K562 (cell line): ENCODE results near the gene NEURL4. TPM values are rescaled to one million over a fixed set of nuclear protein-coding genes. Genes with fewer than 3 reads are reported as not detected.
A peak's percentile ranks its signal among the peaks of the same experiment; 100 is the strongest.

Experiments used
- C11orf30 ChIP-seq: fragments of 450-650 bp; IDR thresholded peaks from 2 replicates; pipeline ENCODE4 v1.6.1; 2016; ENCODE audit warnings: low read depth, mild to moderate bottlenecking
- CHD1 ChIP-seq: fragments of 200-600 bp; sonication (generic); IDR thresholded peaks from one replicate; pipeline ENCODE4 v1.6.1; 2012; ENCODE audit warnings: mild to moderate bottlenecking, moderate library complexity, low read length, inconsistent platforms
- HDAC6 ChIP-seq: IDR thresholded peaks from 2 replicates; pipeline ENCODE4 v1.6.1; 2012; ENCODE audit warnings: low read depth, mild to moderate bottlenecking, control low read depth, inconsistent platforms, low read length, moderate library complexity
- HOMEZ ChIP-seq: fragments of 250-450 bp; sonication (Bioruptor Pico); IDR thresholded peaks from 2 replicates; pipeline ENCODE4 v1.4.0; 2020; ENCODE audit warnings: mild to moderate bottlenecking, moderate library complexity
- PHF21A ChIP-seq: fragments of 450-650 bp; IDR thresholded peaks from 2 replicates; pipeline ENCODE4 v1.6.1; 2017; ENCODE audit warnings: low read depth, borderline replicate concordance
- SIN3B ChIP-seq: fragments of 450-650 bp; IDR thresholded peaks from 2 replicates; pipeline ENCODE4 v1.6.1; 2017; ENCODE audit warnings: low read depth, mild to moderate bottlenecking, moderate library complexity
- STAG1 ChIP-seq: sonication (generic); formaldehyde crosslinking; IDR thresholded peaks from 2 replicates; pipeline ENCODE4 v1.5.0; 2020; ENCODE audit warnings: missing genetic modification reagents, borderline replicate concordance
- STAT5A ChIP-seq: IDR thresholded peaks from 2 replicates; pipeline ENCODE4 v1.6.1; 2012; ENCODE audit warnings: low read length, inconsistent platforms, borderline replicate concordance
- TCFL5 ChIP-seq: fragments of 250-450 bp; sonication (Bioruptor Pico); conservative IDR thresholded peaks from 2 replicates; pipeline ENCODE4 v1.6.1; 2021; ENCODE audit warnings: mild to moderate bottlenecking, moderate library complexity, matching md5 sums
- ZNF133 ChIP-seq: fragments of 250-450 bp; sonication (Bioruptor Pico); IDR thresholded peaks from 2 replicates; pipeline ENCODE4 v1.4.0; 2020; ENCODE audit warnings: mild to moderate bottlenecking
- polyA plus RNA-seq, 8 experiments: library from polyadenylated mRNA; depleted of rRNA in 4 of 8; stranded (reverse) in 5 of 8; unstranded in 3 of 8; fragments of >200 nt; fragmentation: Nextera tagmentation in 2 of 8; fragmentation: Illumina TruSeq in 1 of 8; extraction: Ambion mirVana in 2 of 8; extraction: Trizol in 1 of 8; gene quantifications; 2 replicates each; pipeline versions ENCODE4 v1.2.1 to v1.2.3, GENCODE V29; 2011 to 2014; ENCODE audit warnings: inconsistent platforms in 1 of 8, missing spikeins in 1 of 8
- total RNA-seq, 7 experiments: library from RNA; depleted of rRNA in 6 of 7; stranded (reverse); fragments of >200 nt in 6 of 7; fragmentation: Illumina TruSeq in 2 of 7; extraction: Trizol in 2 of 7; gene quantifications; 2 replicates each; pipeline versions ENCODE4 v1.2.1 to v1.2.3, GENCODE V29; 2011 to 2021; ENCODE audit warnings: low replicate concordance in 1 of 7
- TF ChIP-seq, protein P1 (sequence below), 2 experiments: fragments of 450-650 bp in 1 of 2; sonication (generic) in 1 of 2; formaldehyde crosslinking in 1 of 2; IDR thresholded peaks; 2 replicates each; pipeline versions ENCODE4 v1.7.1 to v1.9.0; 2016 to 2022; ENCODE audit warnings: inconsistent platforms in 1 of 2, mild to moderate bottlenecking in 1 of 2, missing genetic modification reagents in 1 of 2
- TF ChIP-seq, protein P2 (sequence below): fragments of 450-650 bp; IDR thresholded peaks from 2 replicates; pipeline ENCODE4 v1.7.1; 2018; ENCODE audit warnings: mild to moderate bottlenecking, low read depth; ENCODE audit not compliant: partially characterized antibody

The NEURL4 gene
- total and polyA plus RNA-seq, 9 of the 15 experiments (the other 6 are each of a cell fraction or from before 2014, with no cell fraction given), result 0.08 to 37.4 (median 11.5) TPM

- TF ChIP-seq HOMEZ (CRISPR knock-in tag), result no peak
- TF ChIP-seq PHF21A, result no peak
- TF ChIP-seq STAG1, result no peak
- peak; percentile 90 for TF ChIP-seq C11orf30
- TF ChIP-seq STAT5A, result no peak
- peak; percentile 90 for TF ChIP-seq SIN3B
- no peak for TF ChIP-seq HDAC6
- TF ChIP-seq ZNF133 (CRISPR knock-in tag), result no peak
- TF ChIP-seq, protein P1, sequence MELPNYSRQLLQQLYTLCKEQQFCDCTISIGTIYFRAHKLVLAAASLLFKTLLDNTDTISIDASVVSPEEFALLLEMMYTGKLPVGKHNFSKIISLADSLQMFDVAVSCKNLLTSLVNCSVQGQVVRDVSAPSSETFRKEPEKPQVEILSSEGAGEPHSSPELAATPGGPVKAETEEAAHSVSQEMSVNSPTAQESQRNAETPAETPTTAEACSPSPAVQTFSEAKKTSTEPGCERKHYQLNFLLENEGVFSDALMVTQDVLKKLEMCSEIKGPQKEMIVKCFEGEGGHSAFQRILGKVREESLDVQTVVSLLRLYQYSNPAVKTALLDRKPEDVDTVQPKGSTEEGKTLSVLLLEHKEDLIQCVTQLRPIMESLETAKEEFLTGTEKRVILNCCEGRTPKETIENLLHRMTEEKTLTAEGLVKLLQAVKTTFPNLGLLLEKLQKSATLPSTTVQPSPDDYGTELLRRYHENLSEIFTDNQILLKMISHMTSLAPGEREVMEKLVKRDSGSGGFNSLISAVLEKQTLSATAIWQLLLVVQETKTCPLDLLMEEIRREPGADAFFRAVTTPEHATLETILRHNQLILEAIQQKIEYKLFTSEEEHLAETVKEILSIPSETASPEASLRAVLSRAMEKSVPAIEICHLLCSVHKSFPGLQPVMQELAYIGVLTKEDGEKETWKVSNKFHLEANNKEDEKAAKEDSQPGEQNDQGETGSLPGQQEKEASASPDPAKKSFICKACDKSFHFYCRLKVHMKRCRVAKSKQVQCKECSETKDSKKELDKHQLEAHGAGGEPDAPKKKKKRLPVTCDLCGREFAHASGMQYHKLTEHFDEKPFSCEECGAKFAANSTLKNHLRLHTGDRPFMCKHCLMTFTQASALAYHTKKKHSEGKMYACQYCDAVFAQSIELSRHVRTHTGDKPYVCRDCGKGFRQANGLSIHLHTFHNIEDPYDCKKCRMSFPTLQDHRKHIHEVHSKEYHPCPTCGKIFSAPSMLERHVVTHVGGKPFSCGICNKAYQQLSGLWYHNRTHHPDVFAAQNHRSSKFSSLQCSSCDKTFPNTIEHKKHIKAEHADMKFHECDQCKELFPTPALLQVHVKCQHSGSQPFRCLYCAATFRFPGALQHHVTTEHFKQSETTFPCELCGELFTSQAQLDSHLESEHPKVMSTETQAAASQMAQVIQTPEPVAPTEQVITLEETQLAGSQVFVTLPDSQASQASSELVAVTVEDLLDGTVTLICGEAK (IDR thresholded peaks at IDR 0.05), result peak; percentile 97
- TF ChIP-seq, protein P1 (CRISPR knock-in tag; IDR thresholded peaks at IDR 0.05), result no peak
- TF ChIP-seq, protein P2, sequence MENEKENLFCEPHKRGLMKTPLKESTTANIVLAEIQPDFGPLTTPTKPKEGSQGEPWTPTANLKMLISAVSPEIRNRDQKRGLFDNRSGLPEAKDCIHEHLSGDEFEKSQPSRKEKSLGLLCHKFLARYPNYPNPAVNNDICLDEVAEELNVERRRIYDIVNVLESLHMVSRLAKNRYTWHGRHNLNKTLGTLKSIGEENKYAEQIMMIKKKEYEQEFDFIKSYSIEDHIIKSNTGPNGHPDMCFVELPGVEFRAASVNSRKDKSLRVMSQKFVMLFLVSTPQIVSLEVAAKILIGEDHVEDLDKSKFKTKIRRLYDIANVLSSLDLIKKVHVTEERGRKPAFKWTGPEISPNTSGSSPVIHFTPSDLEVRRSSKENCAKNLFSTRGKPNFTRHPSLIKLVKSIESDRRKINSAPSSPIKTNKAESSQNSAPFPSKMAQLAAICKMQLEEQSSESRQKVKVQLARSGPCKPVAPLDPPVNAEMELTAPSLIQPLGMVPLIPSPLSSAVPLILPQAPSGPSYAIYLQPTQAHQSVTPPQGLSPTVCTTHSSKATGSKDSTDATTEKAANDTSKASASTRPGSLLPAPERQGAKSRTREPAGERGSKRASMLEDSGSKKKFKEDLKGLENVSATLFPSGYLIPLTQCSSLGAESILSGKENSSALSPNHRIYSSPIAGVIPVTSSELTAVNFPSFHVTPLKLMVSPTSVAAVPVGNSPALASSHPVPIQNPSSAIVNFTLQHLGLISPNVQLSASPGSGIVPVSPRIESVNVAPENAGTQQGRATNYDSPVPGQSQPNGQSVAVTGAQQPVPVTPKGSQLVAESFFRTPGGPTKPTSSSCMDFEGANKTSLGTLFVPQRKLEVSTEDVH, result peak; percentile 89
- TF ChIP-seq TCFL5, result no peak
- TF ChIP-seq CHD1, result no peak
Observed at GRCh38 chr17:7314719-7315569, 14.2 kb downstream of the NEURL4 start, which contains the start of gene GPS2 (continued).
